ENCODE measurements around the gene PDSS2. TPM values are rescaled to one million over a fixed set of nuclear protein-coding genes. Genes with fewer than 3 reads are reported as not detected.

The PDSS2 gene
- total and polyA plus RNA-seq, 2 of the 8 experiments (the other 6 are each of a cell fraction or from before 2014, with no cell fraction given), result 10.7 to 16.1 TPM

GRCh38 chr6:107447663-107448216 is 11.6 kb downstream of the PDSS2 start:
- Histone ChIP-seq H3K4ac (replicated peaks; ENCODE audit: insufficient read length, low read depth, low read length) (no peak overlapping the region), H2AFZ (ENCODE audit: low read length) (no peak overlapping the region), H2AK5ac (ENCODE audit: low read depth, low read length) (no peak overlapping the region), H2BK5ac (ENCODE audit: low read depth, low read length) (no peak overlapping the region), H2BK15ac (ENCODE audit: low read length) (no peak overlapping the region), H3K4me2 (ENCODE audit: insufficient read depth in 1 of 2, low read depth in 2 of 2, low read length in 2 of 2) (no peak overlapping the region), H2BK12ac (ENCODE audit: low read depth, low read length) (no peak overlapping the region), H3K56ac (replicated peaks; ENCODE audit: insufficient read length, low read depth, low read length) (no peak overlapping the region), H3K4me3 (ENCODE audit: extremely low read depth in 1 of 4, insufficient read depth in 2 of 4, low read depth in 3 of 4, low read length in 4 of 4) (no peak overlapping the region), H3K9ac (replicated peaks in 1 of 4; ENCODE audit: extremely low read depth in 1 of 4, low read depth in 3 of 4, low read length in 3 of 4) (no peak overlapping the region), H3K4me1 (replicated peaks in 1 of 4; ENCODE audit: control insufficient read depth in 3 of 4, insufficient read depth in 4 of 4, low read length in 3 of 4) (no peaks in the 10 kb centered on the region), H3K18ac (ENCODE audit: extremely low read depth, low read length) (no peak overlapping the region), H4K91ac (replicated peaks; ENCODE audit: insufficient read length, low read length) (no peak overlapping the region), H3K79me2 (ENCODE audit: control insufficient read depth in 1 of 2, insufficient read depth in 2 of 2, low read length in 2 of 2) (peaks cover 0 to 19% of the 10 kb centered on the region in 2 experiments; a peak in 1 of 4 replicates), H2BK20ac (ENCODE audit: low read length) (no peak overlapping the region), H3K27ac (ENCODE audit: low read depth, low read length) (no peak overlapping the region), H3K23me2 (ENCODE audit: low read depth, low read length) (no peaks in the 10 kb centered on the region), H2BK120ac (replicated peaks; ENCODE audit: low read depth, low read length) (no peak overlapping the region), H4K20me1 (replicated peaks in 1 of 2; ENCODE audit: control insufficient read depth in 1 of 2, insufficient read depth in 2 of 2, low read length in 2 of 2) (no peaks in the 10 kb centered on the region), H4K8ac (ENCODE audit: extremely low read depth, insufficient read depth, low read length) (no peak overlapping the region), H3K9me3 (ENCODE audit: insufficient read depth in 2 of 2, low read depth in 1 of 2, low read length in 1 of 2) (peaks cover 18 to 19% of the 10 kb centered on the region in 2 experiments), H4K5ac (ENCODE audit: insufficient read length, low read depth, low read length) (no peak overlapping the region), H3K79me1 (ENCODE audit: low read depth, low read length) (no peaks in the 10 kb centered on the region), H3K36me3 (ENCODE audit: control insufficient read depth in 2 of 4, insufficient read depth in 4 of 4, low read length in 3 of 4) (peaks cover 0 to 3% (median 0%) of the 10 kb centered on the region in 4 experiments; a peak in 2 of 8 replicates), H3K27me3 (replicated peaks in 1 of 4; ENCODE audit: control insufficient read depth in 3 of 4, extremely low read depth in 1 of 4, insufficient read depth in 3 of 4, low read length in 3 of 4) (no peaks in the 10 kb centered on the region), H3K23ac (ENCODE audit: insufficient read length) (no peak overlapping the region), H3K14ac (ENCODE audit: insufficient read length) (no peak overlapping the region)
- DNase-seq (ENCODE audit: low read depth in 1 of 2, low spot score in 2 of 2) (no peak), FAIRE-seq (no peak)
- ChIA-PET CTCF (ENCODE audit: partially characterized antibody) (no interaction called here), POLR2A (ENCODE audit: partially characterized antibody) (interaction anchor here (2.6 kb wide), 1 partner anchor 12 kb away, joined by 7 read pairs; the partner anchor contains the start of gene PDSS2)
- WGBS, 2 experiments (ENCODE audit: extremely low coverage in 1 of 2, insufficient coverage in 1 of 2, insufficient read length in 1 of 2, insufficient replicate concordance in 2 of 2, low coverage in 1 of 2, low lambda C conversion rate in 2 of 2, missing lambda C conversion rate in 1 of 2), result 92% methylated on average over 2 of the region's 2 CpGs; no CpG with 5 or more reads in 1 of the 2 experiments
- TF ChIP-seq CREB1 (IDR thresholded peaks at IDR 0.05), result no peak
- TF ChIP-seq GABPA (IDR thresholded peaks at IDR 0.05; ENCODE audit: borderline replicate concordance, insufficient read depth, low read length), result no peak
- no peak for TF ChIP-seq ASH2L (IDR thresholded peaks at IDR 0.05; ENCODE audit: low read length)
- no peak for TF ChIP-seq JUN (IDR thresholded peaks at IDR 0.05; ENCODE audit: low read depth, low read length)
- TF ChIP-seq SP1 (IDR thresholded peaks at IDR 0.05; ENCODE audit: low read depth, low read length), result no peak
- TF ChIP-seq SP2 (IDR thresholded peaks at IDR 0.05; ENCODE audit: low read length), result no peak
- TF ChIP-seq GTF2F1 (IDR thresholded peaks at IDR 0.05; ENCODE audit: borderline replicate concordance, low read depth, low read length), result no peak
- no peak for TF ChIP-seq TAF7 (optimal IDR thresholded peaks at IDR 0.05; ENCODE audit: borderline replicate concordance, low read depth, low read length)
- TF ChIP-seq KDM4A (IDR thresholded peaks at IDR 0.05; ENCODE audit: low read depth, low read length, severe bottlenecking), result no peak
- no peak for TF ChIP-seq EZH2 (IDR thresholded peaks at IDR 0.05; ENCODE audit: low read depth, low read length, severe bottlenecking)
- TF ChIP-seq SIX5 (IDR thresholded peaks at IDR 0.05; ENCODE audit: low read depth, low read length), result no peak
- TF ChIP-seq CTBP2 (IDR thresholded peaks at IDR 0.05; ENCODE audit: borderline replicate concordance, insufficient read depth, insufficient read length, low read length), result no peak
- TF ChIP-seq RXRA (IDR thresholded peaks at IDR 0.05; ENCODE audit: insufficient read depth, low read depth, low read length), result no peak
- no peak for TF ChIP-seq RNF2 (IDR thresholded peaks at IDR 0.05; ENCODE audit: borderline replicate concordance, low read depth, low read length, missing control alignments, poor library complexity, severe bottlenecking)
